ENCODE data around the gene SHC4. TPM values are rescaled to one million over a fixed set of nuclear protein-coding genes. Genes with fewer than 3 reads are reported as not detected.

Gene SHC4
- total and polyA plus RNA-seq, 9 of the 15 experiments (the other 6 are each of a cell fraction or from before 2014, with no cell fraction given): 0.43 to 1.2 (median 0.67) TPM

DNA sequence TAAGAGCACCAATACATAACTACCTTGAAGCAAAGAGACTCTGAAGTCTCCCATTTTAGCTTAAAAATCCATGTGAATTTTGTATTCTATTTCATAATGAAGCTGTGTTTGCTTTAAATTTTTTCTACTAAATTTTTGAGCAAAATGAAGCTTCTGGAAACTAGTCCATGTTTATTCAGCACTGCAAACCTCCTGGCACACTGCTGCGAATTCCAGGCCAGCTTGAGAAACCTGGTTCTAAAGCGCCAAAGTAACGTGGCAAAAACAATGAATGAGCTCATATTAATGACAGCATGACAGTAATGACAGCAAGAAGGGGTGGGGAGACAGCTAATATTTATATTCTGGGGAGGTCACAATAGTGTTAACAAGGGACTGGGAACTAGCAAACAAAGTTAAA, 178.5 kb downstream of the SHC4 start:
- Histone ChIP-seq H3K9ac (ENCODE audit: insufficient read depth in 1 of 2, low read depth in 2 of 2, low read length in 2 of 2) (no peak overlapping the region), H3K27me3 (ENCODE audit: control insufficient read depth in 2 of 2, insufficient read depth in 2 of 2, low read length in 2 of 2) (no peaks in the 10 kb centered on the region), H2AFZ (ENCODE audit: low read depth, low read length) (no peak overlapping the region), H3K9me1 (ENCODE audit: control insufficient read depth, insufficient read depth, low read length) (no peaks in the 10 kb centered on the region), H3K4me3 (no peak overlapping the region), H3K4me2 (ENCODE audit: insufficient read depth, low read length) (no peak overlapping the region), H3K79me2 (ENCODE audit: control insufficient read depth, insufficient read depth, low read length) (no peaks in the 10 kb centered on the region), H3K36me3 (ENCODE audit: control insufficient read depth, insufficient read depth, low read length) (peaks cover 85% of the 10 kb centered on the region), H4K20me1 (replicated peaks; ENCODE audit: control insufficient read depth, insufficient read depth, low read length) (no peaks in the 10 kb centered on the region), H3K27ac (ENCODE audit: extremely low read depth, low read depth, low read length) (no peak overlapping the region), H3K9me3 (replicated peaks; ENCODE audit: control insufficient read depth, insufficient read depth, low read depth, low read length) (no peaks in the 10 kb centered on the region), H3K4me1 (replicated peaks in 1 of 2; ENCODE audit: control insufficient read depth in 2 of 2, insufficient read depth in 2 of 2, low read length in 2 of 2) (no peaks in the 10 kb centered on the region)
- intact Hi-C loops (cut with micrococcal nuclease) (no loop called here), in situ Hi-C loops (cut with MboI) (no loop called here)
- DNase-seq (ENCODE audit: extremely low read depth in 1 of 4, low spot score in 3 of 4): no peak
- FAIRE-seq: no peak
- BruUV-seq (replicated peaks): no TSS peak
- ATAC-seq: no peak
- CTCF ChIA-PET (ENCODE audit: low intra/inter-chr PET ratio): no interaction called here
- WGBS (ENCODE audit: insufficient coverage, low coverage, missing lambda C conversion rate): 92% methylated on average over 3 of the region's 3 CpGs
- no peak for TF ChIP-seq RBM39 (optimal IDR thresholded peaks at IDR 0.05; ENCODE audit: low read depth, low read length)
- TF ChIP-seq ZNF143 (CRISPR knock-in tag; IDR thresholded peaks at IDR 0.05): no peak
- TF ChIP-seq POLR2AphosphoS2 (IDR thresholded peaks at IDR 0.05; ENCODE audit: low read length): no peak
- TF ChIP-seq, protein P1, sequence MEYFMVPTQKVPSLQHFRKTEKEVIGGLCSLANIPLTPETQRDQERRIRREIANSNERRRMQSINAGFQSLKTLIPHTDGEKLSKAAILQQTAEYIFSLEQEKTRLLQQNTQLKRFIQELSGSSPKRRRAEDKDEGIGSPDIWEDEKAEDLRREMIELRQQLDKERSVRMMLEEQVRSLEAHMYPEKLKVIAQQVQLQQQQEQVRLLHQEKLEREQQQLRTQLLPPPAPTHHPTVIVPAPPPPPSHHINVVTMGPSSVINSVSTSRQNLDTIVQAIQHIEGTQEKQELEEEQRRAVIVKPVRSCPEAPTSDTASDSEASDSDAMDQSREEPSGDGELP (CRISPR knock-in tag; IDR thresholded peaks at IDR 0.05; ENCODE audit: borderline replicate concordance): no peak
- no peak for TF ChIP-seq NFYB (IDR thresholded peaks at IDR 0.05; ENCODE audit: extremely low read depth, insufficient read length)
- TF ChIP-seq RBM14 (IDR thresholded peaks at IDR 0.05; ENCODE audit: borderline replicate concordance, insufficient read depth, low read depth, low read length): no peak
- no peak for TF ChIP-seq NFRKB (IDR thresholded peaks at IDR 0.05; ENCODE audit: low read depth)
- no peak for TF ChIP-seq ZNF263 (CRISPR knock-in tag; IDR thresholded peaks at IDR 0.05; ENCODE audit: borderline replicate concordance)
- TF ChIP-seq, protein P2, sequence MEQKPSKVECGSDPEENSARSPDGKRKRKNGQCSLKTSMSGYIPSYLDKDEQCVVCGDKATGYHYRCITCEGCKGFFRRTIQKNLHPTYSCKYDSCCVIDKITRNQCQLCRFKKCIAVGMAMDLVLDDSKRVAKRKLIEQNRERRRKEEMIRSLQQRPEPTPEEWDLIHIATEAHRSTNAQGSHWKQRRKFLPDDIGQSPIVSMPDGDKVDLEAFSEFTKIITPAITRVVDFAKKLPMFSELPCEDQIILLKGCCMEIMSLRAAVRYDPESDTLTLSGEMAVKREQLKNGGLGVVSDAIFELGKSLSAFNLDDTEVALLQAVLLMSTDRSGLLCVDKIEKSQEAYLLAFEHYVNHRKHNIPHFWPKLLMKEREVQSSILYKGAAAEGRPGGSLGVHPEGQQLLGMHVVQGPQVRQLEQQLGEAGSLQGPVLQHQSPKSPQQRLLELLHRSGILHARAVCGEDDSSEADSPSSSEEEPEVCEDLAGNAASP (IDR thresholded peaks at IDR 0.05): no peak
- TF ChIP-seq ILK (tag; IDR thresholded peaks at IDR 0.05; ENCODE audit: borderline replicate concordance, low read depth): no peak
- no peak for TF ChIP-seq CBX1 (IDR thresholded peaks at IDR 0.05; ENCODE audit: low read depth)
- POLR2A ChIA-PET: interaction anchor here (1.0 kb wide), 1 partner anchor 26 kb away, joined by 5 read pairs; the partner anchor contains the start of gene CEP152

Measured in K562 (cell line).